Measurements from ENCODE around the gene SEMA3A.

Gene SEMA3A

GRCh38 chr7:83957333-83957732 is 237.3 kb downstream of the SEMA3A start:
- H3K4me1 ChIP-seq (ENCODE audit: control insufficient read depth, insufficient read depth, low read length) = no peaks in the 10 kb centered on the region
- H3K27ac ChIP-seq (ENCODE audit: insufficient read depth, low read depth, low read length, poor library complexity, severe bottlenecking) = no peak overlapping the region
- H3K4me3 ChIP-seq (ENCODE audit: insufficient read depth, low read depth, low read length) = no peak overlapping the region
- H3K9me3 ChIP-seq (ENCODE audit: control insufficient read depth, low read length) = no peaks in the 10 kb centered on the region
- H3K27me3 ChIP-seq (ENCODE audit: control insufficient read depth, insufficient read depth, low read length, poor library complexity, severe bottlenecking) = no peaks in the 10 kb centered on the region
- 67% methylated on average over 3 of the region's 3 CpGs; no CpG with 5 or more reads in 1 of the 2 experiments for WGBS, 2 experiments
- H3K36me3 ChIP-seq (ENCODE audit: control insufficient read depth, insufficient read depth, low read length) = no peaks in the 10 kb centered on the region

GRCh38 chr7:83956104-83956503 is 238.5 kb downstream of the SEMA3A start:
- Histone ChIP-seq H3K4me3 (ENCODE audit: insufficient read depth, low read depth, low read length) (no peak overlapping the region), H3K4me1 (ENCODE audit: control insufficient read depth, insufficient read depth, low read length) (no peaks in the 10 kb centered on the region), H3K27ac (ENCODE audit: insufficient read depth, low read depth, low read length, poor library complexity, severe bottlenecking) (no peak overlapping the region), H3K27me3 (ENCODE audit: control insufficient read depth, insufficient read depth, low read length, poor library complexity, severe bottlenecking) (no peaks in the 10 kb centered on the region), H3K9me3 (ENCODE audit: control insufficient read depth, low read length) (no peaks in the 10 kb centered on the region), H3K36me3 (ENCODE audit: control insufficient read depth, insufficient read depth, low read length) (no peaks in the 10 kb centered on the region)
- 86 to 87% methylated on average over 2 of the region's 2 CpGs for WGBS, 2 experiments

GRCh38 chr7:83952236-83952635 is 242.4 kb downstream of the SEMA3A start:
- Histone ChIP-seq H3K9me3 (ENCODE audit: control insufficient read depth, low read length) (no peaks in the 10 kb centered on the region), H3K27ac (ENCODE audit: insufficient read depth, low read depth, low read length, poor library complexity, severe bottlenecking) (no peak overlapping the region), H3K4me1 (ENCODE audit: control insufficient read depth, insufficient read depth, low read length) (no peaks in the 10 kb centered on the region), H3K27me3 (ENCODE audit: control insufficient read depth, insufficient read depth, low read length, poor library complexity, severe bottlenecking) (no peaks in the 10 kb centered on the region), H3K36me3 (ENCODE audit: control insufficient read depth, insufficient read depth, low read length) (no peaks in the 10 kb centered on the region), H3K4me3 (ENCODE audit: insufficient read depth, low read depth, low read length) (no peak overlapping the region)
- WGBS, 2 experiments = 91 to 100% methylated on average over 1 to 2 of the region's 2 CpGs

GRCh38 chr7:83947260-83947659 is 247.3 kb downstream of the SEMA3A start:
- Histone ChIP-seq H3K4me3 (ENCODE audit: insufficient read depth, low read depth, low read length) (no peak overlapping the region), H3K36me3 (ENCODE audit: control insufficient read depth, insufficient read depth, low read length) (no peaks in the 10 kb centered on the region), H3K27me3 (ENCODE audit: control insufficient read depth, insufficient read depth, low read length, poor library complexity, severe bottlenecking) (no peaks in the 10 kb centered on the region), H3K9me3 (ENCODE audit: control insufficient read depth, low read length) (no peaks in the 10 kb centered on the region), H3K27ac (ENCODE audit: insufficient read depth, low read depth, low read length, poor library complexity, severe bottlenecking) (no peak overlapping the region), H3K4me1 (ENCODE audit: control insufficient read depth, insufficient read depth, low read length) (no peaks in the 10 kb centered on the region)
- 56 to 70% methylated on average over 1 to 2 of the region's 2 CpGs for WGBS, 2 experiments

GRCh38 chr7:83946801-83947200 is 247.8 kb downstream of the SEMA3A start:
- Histone ChIP-seq H3K27me3 (ENCODE audit: control insufficient read depth, insufficient read depth, low read length, poor library complexity, severe bottlenecking) (no peaks in the 10 kb centered on the region), H3K4me3 (ENCODE audit: insufficient read depth, low read depth, low read length) (no peak overlapping the region), H3K9me3 (ENCODE audit: control insufficient read depth, low read length) (no peaks in the 10 kb centered on the region), H3K4me1 (ENCODE audit: control insufficient read depth, insufficient read depth, low read length) (no peaks in the 10 kb centered on the region), H3K36me3 (ENCODE audit: control insufficient read depth, insufficient read depth, low read length) (no peaks in the 10 kb centered on the region), H3K27ac (ENCODE audit: insufficient read depth, low read depth, low read length, poor library complexity, severe bottlenecking) (no peak overlapping the region)
- 92 to 98% methylated on average over 3 of the region's 3 CpGs for WGBS, 2 experiments

DNA sequence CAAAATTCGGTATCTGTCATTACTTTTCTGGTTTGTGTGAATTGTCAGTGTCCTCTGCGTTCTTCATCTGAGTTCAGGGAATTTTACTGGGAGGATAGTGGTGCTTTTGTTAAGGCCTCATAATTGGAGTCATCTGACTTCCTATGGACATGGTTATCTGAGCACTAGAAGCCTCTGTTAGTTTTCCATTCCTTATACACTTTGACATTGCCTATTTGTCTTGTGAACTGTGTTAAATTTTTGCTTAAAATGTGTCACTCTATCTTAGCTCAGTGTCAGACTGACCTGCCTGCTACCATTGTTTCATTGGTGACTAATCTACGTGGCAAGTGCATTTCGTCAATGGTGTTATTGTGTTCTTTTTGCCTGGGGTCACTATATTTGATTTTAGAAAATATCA is 253.3 kb downstream of the SEMA3A start:
- no peaks in the 10 kb centered on the region for H3K9me3 ChIP-seq (ENCODE audit: control insufficient read depth, low read length)
- H3K36me3 ChIP-seq (ENCODE audit: control insufficient read depth, insufficient read depth, low read length) = no peaks in the 10 kb centered on the region
- no peaks in the 10 kb centered on the region for H3K4me1 ChIP-seq (ENCODE audit: control insufficient read depth, insufficient read depth, low read length)
- H3K27me3 ChIP-seq (ENCODE audit: control insufficient read depth, insufficient read depth, low read length, poor library complexity, severe bottlenecking) = no peaks in the 10 kb centered on the region
- no peak overlapping the region for H3K4me3 ChIP-seq (ENCODE audit: insufficient read depth, low read depth, low read length)
- no peak overlapping the region for H3K27ac ChIP-seq (ENCODE audit: insufficient read depth, low read depth, low read length, poor library complexity, severe bottlenecking)
- WGBS, 2 experiments = 95% methylated on average over 3 to 4 of the region's 4 CpGs

GRCh38 chr7:83937930-83938329 is 256.7 kb downstream of the SEMA3A start:
- no peak overlapping the region for H3K4me3 ChIP-seq (ENCODE audit: insufficient read depth, low read depth, low read length)
- no peaks in the 10 kb centered on the region for H3K36me3 ChIP-seq (ENCODE audit: control insufficient read depth, insufficient read depth, low read length)
- H3K27ac ChIP-seq (ENCODE audit: insufficient read depth, low read depth, low read length, poor library complexity, severe bottlenecking) = no peak overlapping the region
- WGBS, 2 experiments = 95 to 98% methylated on average over 8 of the region's 8 CpGs
- no peaks in the 10 kb centered on the region for H3K27me3 ChIP-seq (ENCODE audit: control insufficient read depth, insufficient read depth, low read length, poor library complexity, severe bottlenecking)
- no peaks in the 10 kb centered on the region for H3K4me1 ChIP-seq (ENCODE audit: control insufficient read depth, insufficient read depth, low read length)
- no peaks in the 10 kb centered on the region for H3K9me3 ChIP-seq (ENCODE audit: control insufficient read depth, low read length)

DNA sequence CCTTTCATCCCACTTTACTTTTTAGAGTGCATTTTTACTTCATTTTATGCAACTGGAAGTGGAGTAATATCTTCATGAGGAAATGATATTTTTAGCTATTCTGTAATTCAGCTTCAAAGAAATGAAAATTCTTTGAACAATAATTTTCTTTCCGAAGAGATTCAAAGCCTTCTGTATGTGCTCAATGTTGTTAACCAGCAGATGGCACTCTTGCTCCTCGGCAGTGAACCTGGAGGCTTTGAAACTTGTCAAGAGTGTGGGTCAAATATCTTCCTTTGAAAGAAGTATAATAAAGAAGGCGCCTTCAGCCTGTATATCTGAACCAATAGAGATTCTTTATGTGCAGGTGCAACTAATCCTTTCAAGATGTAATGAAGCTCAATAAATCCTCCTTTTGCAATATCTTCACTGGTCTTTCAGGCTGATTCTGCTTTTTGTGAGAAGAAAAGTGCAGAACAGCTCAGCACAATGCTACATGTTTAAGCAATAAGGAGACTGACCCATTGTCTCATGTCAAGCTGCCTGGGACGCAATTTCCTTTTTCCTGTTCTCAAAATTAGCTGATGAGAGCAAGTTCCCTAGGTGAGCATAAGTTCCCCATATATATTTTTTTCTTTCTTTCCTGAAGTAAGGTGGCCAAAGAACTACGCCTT is 258.4 kb downstream of the SEMA3A start:
- Histone ChIP-seq H3K4me1 (ENCODE audit: control insufficient read depth, insufficient read depth, low read length) (no peaks in the 10 kb centered on the region), H3K4me3 (ENCODE audit: insufficient read depth, low read depth, low read length) (no peak overlapping the region), H3K27ac (ENCODE audit: insufficient read depth, low read depth, low read length, poor library complexity, severe bottlenecking) (no peak overlapping the region), H3K27me3 (ENCODE audit: control insufficient read depth, insufficient read depth, low read length, poor library complexity, severe bottlenecking) (no peaks in the 10 kb centered on the region), H3K9me3 (ENCODE audit: control insufficient read depth, low read length) (no peaks in the 10 kb centered on the region), H3K36me3 (ENCODE audit: control insufficient read depth, insufficient read depth, low read length) (no peaks in the 10 kb centered on the region)
- 65 to 66% methylated on average over 5 of the region's 5 CpGs for WGBS, 2 experiments

DNA sequence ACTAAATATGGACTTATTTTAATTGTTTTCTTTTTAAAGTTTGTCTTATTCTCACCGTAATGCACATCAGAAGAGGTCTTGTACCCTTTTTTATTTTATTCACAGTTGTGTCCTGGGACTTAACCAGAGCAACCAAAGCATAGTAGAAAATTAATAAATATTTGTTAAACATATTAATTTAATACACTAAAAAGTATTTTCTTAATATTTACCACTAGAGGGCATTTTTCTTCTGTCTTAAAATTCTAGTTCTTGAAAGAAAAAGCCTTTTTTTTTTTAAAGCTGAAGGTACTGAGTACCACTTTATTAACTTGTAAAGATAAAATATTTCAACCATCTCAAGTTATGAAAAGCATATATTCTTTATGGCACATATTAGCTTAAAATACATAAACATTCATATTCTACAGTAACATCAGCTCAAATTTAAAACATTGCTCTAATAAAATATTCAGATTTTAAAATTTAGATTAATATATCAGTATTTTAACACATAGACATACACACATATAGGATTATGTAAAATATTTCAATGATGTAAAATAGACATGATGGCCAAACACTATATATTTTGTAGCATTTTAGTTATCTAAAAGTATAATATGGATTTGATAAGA is 260.4 kb downstream of the SEMA3A start:
- WGBS, 2 experiments = no CpG with 5 or more reads among the region's 1 CpG
- Histone ChIP-seq H3K9me3 (ENCODE audit: control insufficient read depth, low read length) (no peaks in the 10 kb centered on the region), H3K27ac (ENCODE audit: insufficient read depth, low read depth, low read length, poor library complexity, severe bottlenecking) (no peak overlapping the region), H3K4me1 (ENCODE audit: control insufficient read depth, insufficient read depth, low read length) (no peaks in the 10 kb centered on the region), H3K36me3 (ENCODE audit: control insufficient read depth, insufficient read depth, low read length) (no peaks in the 10 kb centered on the region), H3K4me3 (ENCODE audit: insufficient read depth, low read depth, low read length) (no peak overlapping the region), H3K27me3 (ENCODE audit: control insufficient read depth, insufficient read depth, low read length, poor library complexity, severe bottlenecking) (no peaks in the 10 kb centered on the region)

DNA sequence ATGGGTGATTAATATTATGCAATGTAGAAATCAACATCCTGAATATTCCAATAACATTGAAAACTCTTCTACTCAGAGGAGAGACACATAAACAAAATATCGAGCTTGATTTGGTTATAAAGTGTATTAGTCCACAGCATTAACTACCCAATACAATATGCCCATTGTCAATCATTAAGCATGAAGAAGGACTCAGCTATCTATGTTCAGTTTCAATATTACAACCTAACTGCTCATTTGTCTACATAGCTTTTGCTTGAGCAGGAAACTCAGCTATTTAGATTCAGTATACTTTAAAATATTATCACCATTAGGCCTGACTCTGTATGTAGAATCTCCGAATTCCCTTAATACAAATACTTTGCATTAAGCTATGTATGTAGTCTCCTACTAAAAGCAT is 262.6 kb downstream of the SEMA3A start:
- Histone ChIP-seq H3K27ac (ENCODE audit: insufficient read depth, low read depth, low read length, poor library complexity, severe bottlenecking) (no peak overlapping the region), H3K4me1 (ENCODE audit: control insufficient read depth, insufficient read depth, low read length) (no peaks in the 10 kb centered on the region), H3K9me3 (ENCODE audit: control insufficient read depth, low read length) (no peaks in the 10 kb centered on the region), H3K36me3 (ENCODE audit: control insufficient read depth, insufficient read depth, low read length) (no peaks in the 10 kb centered on the region), H3K27me3 (ENCODE audit: control insufficient read depth, insufficient read depth, low read length, poor library complexity, severe bottlenecking) (no peaks in the 10 kb centered on the region), H3K4me3 (ENCODE audit: insufficient read depth, low read depth, low read length) (no peak overlapping the region)
- 100% methylated on average over 1 of the region's 2 CpGs for WGBS, 2 experiments
